ENCODE measurements around the gene TBC1D30. TPM values are rescaled to one million over a fixed set of nuclear protein-coding genes. Genes with fewer than 3 reads are reported as not detected.

The TBC1D30 gene
- total RNA-seq, 4 donors from 2014 or later = 2.6 to 20.9 (median 9.3) TPM

- DNase-seq (ENCODE audit: low spot score) (no peak), ATAC-seq (ENCODE audit: low FRiP score) (no peak)
- no peak for TF ChIP-seq CTCF (IDR thresholded peaks at IDR 0.05)
Measured at GRCh38 chr12:64883264-64884163, 59.1 kb downstream of the TBC1D30 start.

GRCh38 chr12:64884164-64884542, 59.7 kb downstream of the TBC1D30 start:
- TF ChIP-seq CTCF (IDR thresholded peaks at IDR 0.05) = no peak
- ATAC-seq (ENCODE audit: low FRiP score) = no peak
- no peak for DNase-seq (ENCODE audit: low spot score)

- ATAC-seq (ENCODE audit: low FRiP score) = no peak
Measured at GRCh38 chr12:64884728-64885127, 60.3 kb downstream of the TBC1D30 start.

GRCh38 chr12:64889434-64890216, 65.2 kb downstream of the TBC1D30 start:
- no peak for TF ChIP-seq CTCF (IDR thresholded peaks at IDR 0.05)
- ATAC-seq (ENCODE audit: low FRiP score) (no peak), DNase-seq (ENCODE audit: low spot score) (no peak)

More at GRCh38 chr12:64884728-64885127, 60.3 kb downstream of the TBC1D30 start:
- TF ChIP-seq CTCF (IDR thresholded peaks at IDR 0.05) = no peak
- DNase-seq (ENCODE audit: low spot score) = no peak

- ATAC-seq (ENCODE audit: low FRiP score) (no peak), DNase-seq (ENCODE audit: low spot score) (no peak)
Measured at GRCh38 chr12:64890873-64891468, 66.5 kb downstream of the TBC1D30 start.

GRCh38 chr12:64891629-64892028, 67.2 kb downstream of the TBC1D30 start:
- no peak for TF ChIP-seq CTCF (IDR thresholded peaks at IDR 0.05)
- ATAC-seq (ENCODE audit: low FRiP score) = no peak
- no peak for DNase-seq (ENCODE audit: low spot score)

More at GRCh38 chr12:64890873-64891468, 66.5 kb downstream of the TBC1D30 start:
- TF ChIP-seq CTCF (IDR thresholded peaks at IDR 0.05) = peak in 2 of 3 donors; percentile 22 to 64

Measured in omental fat pad (tissue), 4 donors.